OCI-LY7 (cell line): ENCODE data around the gene TMEM97. TPM values are rescaled to one million over a fixed set of nuclear protein-coding genes. Genes with fewer than 3 reads are reported as not detected.

Experiments
- BruUV-seq: library from RNA; stranded (reverse); fragments of 400-500 nt; replicated peaks from 2 replicates; lab custom pipeline; 2021; lab: Mats Ljungman, UMichigan
- CTCF ChIA-PET: fragments of 300-600 bp; sonication (Branson Sonifier 250); formaldehyde crosslinking; loops from one replicate; lab custom pipeline; 2022; ENCODE audit warnings: antibody characterized with exemption; ENCODE audit not compliant: unreplicated experiment; lab: Charles Lee
- POLR2A ChIA-PET: fragments of 300-600 bp; sonication (Branson Sonifier 250); formaldehyde crosslinking; loops from one replicate; lab custom pipeline; 2022; ENCODE audit warnings: antibody characterized with exemption; lab: Charles Lee
- DNase-seq: peaks from one replicate; pipeline ENCODE4 v3.0.0-alpha.2; 2015; ENCODE audit warnings: low spot score
- H2AFZ ChIP-seq: fragments of 200-600 bp; sonication (generic), shearing (Covaris generic); 2 replicates; pipeline ENCODE4 v1.6.1; 2014; ENCODE audit warnings: mild to moderate bottlenecking, antibody characterized with exemption, low read length, moderate library complexity
- H3K27ac ChIP-seq: fragments of 200-600 bp; sonication (generic); 2 replicates; pipeline ENCODE4 v1.5.1; 2014; ENCODE audit warnings: mixed run types, low read depth, mild to moderate bottlenecking, moderate library complexity, low read length, inconsistent platforms; ENCODE audit not compliant: poor library complexity, severe bottlenecking
- H3K36me3 ChIP-seq: fragments of 200-600 bp; sonication (generic); 2 replicates; pipeline ENCODE4 v1.6.1; 2014; ENCODE audit warnings: mild to moderate bottlenecking, antibody characterized with exemption, low read length, moderate library complexity, mixed read lengths; ENCODE audit not compliant: insufficient read depth
- H3K4me1 ChIP-seq: fragments of 200-600 bp; sonication (generic); 2 replicates; pipeline ENCODE4 v1.5.1; 2014; ENCODE audit warnings: mild to moderate bottlenecking, low read length; ENCODE audit not compliant: insufficient read depth, poor library complexity, severe bottlenecking
- H3K4me2 ChIP-seq: fragments of 200-600 bp; sonication (generic); 2 replicates; pipeline ENCODE4 v1.6.1; 2014; ENCODE audit warnings: mild to moderate bottlenecking, low read length
- H3K4me3 ChIP-seq: fragments of 200-600 bp; sonication (generic); 2 replicates; pipeline ENCODE4 v1.5.1; 2014; ENCODE audit warnings: mild to moderate bottlenecking, low read depth, low read length; ENCODE audit not compliant: poor library complexity, severe bottlenecking
- H3K79me2 ChIP-seq: fragments of 200-600 bp; sonication (generic); 2 replicates; pipeline ENCODE4 v1.6.1; 2016; ENCODE audit warnings: low read depth, mild to moderate bottlenecking, low read length, moderate library complexity, mixed read lengths; ENCODE audit not compliant: insufficient read depth
- H3K9me2 ChIP-seq: fragments of 200-600 bp; sonication (generic); 2 replicates; pipeline ENCODE4 v1.6.1; 2016; ENCODE audit warnings: mild to moderate bottlenecking, low read length, mixed read lengths; ENCODE audit not compliant: insufficient read depth
- H3K9me3 ChIP-seq: fragments of 200-600 bp; sonication (generic); 2 replicates; pipeline ENCODE4 v1.6.1; 2014; ENCODE audit warnings: mild to moderate bottlenecking, mixed run types, low read length, mixed read lengths
- H4K20me1 ChIP-seq: fragments of 200-600 bp; sonication (generic); 2 replicates; pipeline ENCODE4 v1.6.1; 2014; ENCODE audit warnings: mild to moderate bottlenecking, antibody characterized with exemption, low read length, moderate library complexity, mixed read lengths; ENCODE audit not compliant: insufficient read depth
- CTCF ChIP-seq: fragments of 200-600 bp; sonication (generic); conservative IDR thresholded peaks from 2 replicates; pipeline ENCODE4 v1.5.1; 2014; ENCODE audit warnings: mild to moderate bottlenecking, antibody characterized with exemption, low read length, moderate library complexity, mixed read lengths
- EZH2phosphoT487 ChIP-seq: fragments of 200-600 bp; sonication (generic); IDR thresholded peaks from 2 replicates; pipeline ENCODE4 v1.6.1; 2018; ENCODE audit warnings: low read depth, borderline replicate concordance, mild to moderate bottlenecking, mixed run types, antibody characterized with exemption, low read length, moderate library complexity, mixed read lengths
- intact Hi-C: fragments of 100-400 bp; cut with micrococcal nuclease; formaldehyde crosslinking; loops from one replicate; pipeline ENCODE4 v1.10.0; 2022; ENCODE audit not compliant: unreplicated experiment
- total RNA-seq, 2 experiments: library from RNA; depleted of rRNA in 1 of 2; stranded (reverse); fragments of >200 nt in 1 of 2; shearing (Covaris generic) in 1 of 2; gene quantifications; 2 replicates each; pipeline ENCODE4 v1.2.3, GENCODE V29; 2014 to 2022

The TMEM97 gene
- total RNA-seq, 2 experiments from 2014 or later: 65.7 to 69.6 TPM

GRCh38 chr17:28333083-28333746 lies 14.2 kb downstream of the TMEM97 start:
- Histone ChIP-seq H3K9me2 (no peaks in the 10 kb centered on the region), H3K79me2 (peaks cover 10% of the 10 kb centered on the region; the same call in 1 of the 2 replicates), H3K9me3 (no peaks in the 10 kb centered on the region), H3K36me3 (peaks cover 14% of the 10 kb centered on the region), H3K4me3 (no peak overlapping the region), H4K20me1 (no peaks in the 10 kb centered on the region), H3K4me2 (no peak overlapping the region; the same call in 1 of the 2 replicates), H3K27ac (no peak overlapping the region), H3K4me1 (peaks cover 22% of the 10 kb centered on the region), H2AFZ (no peak overlapping the region)
- TF ChIP-seq EZH2phosphoT487 (no peak), CTCF (no peak)
- ChIA-PET CTCF (no interaction called here), POLR2A (interaction anchor here (0.5 kb wide), 1 partner anchor 85 kb away, joined by 3 read pairs; no protein-coding TSS in a partner anchor)
- BruUV-seq: no TSS peak
- DNase-seq: no peak
- intact Hi-C loops: no loop called here

- intact Hi-C loops: loop anchor here (2.0 kb wide), 1 partner anchor 37 kb away; the partner anchor contains the start of genes SARM1 and VTN
- Histone ChIP-seq H3K4me1 (peaks cover 23% of the 10 kb centered on the region), H3K9me3 (no peaks in the 10 kb centered on the region), H4K20me1 (no peaks in the 10 kb centered on the region), H3K79me2 (peaks cover 10% of the 10 kb centered on the region; the same call in 1 of the 2 replicates), H2AFZ (no peak overlapping the region), H3K4me3 (peak overlapping the region; percentile 86), H3K27ac (no peak overlapping the region), H3K36me3 (peaks cover 4% of the 10 kb centered on the region), H3K9me2 (no peaks in the 10 kb centered on the region), H3K4me2 (peak overlapping the region; percentile 78)
- ChIA-PET POLR2A (interaction anchor here (2.4 to 3.0 kb wide), 2 partner anchors 15 to 23 kb away, joined by 20 to 22 read pairs; partner anchors contain the start of genes POLDIP2 and TMEM97), CTCF (interaction anchor here (1.1 kb wide), 1 partner anchor 13 kb away, joined by 3 read pairs; no protein-coding TSS in a partner anchor)
- no peak for DNase-seq
- BruUV-seq: no TSS peak
- TF ChIP-seq CTCF: no peak
- TF ChIP-seq EZH2phosphoT487: no peak
These were observed 15.2 kb downstream of the TMEM97 start for GRCh38 chr17:28334171-28334570.
